EH (cell line): ENCODE results near the gene ADAM30.

Source experiments
- DNase-seq: peaks from one replicate; pipeline ENCODE4 v3.0.0-alpha.2; 2015; ENCODE audit warnings: low read depth

The ADAM30 gene

DNA sequence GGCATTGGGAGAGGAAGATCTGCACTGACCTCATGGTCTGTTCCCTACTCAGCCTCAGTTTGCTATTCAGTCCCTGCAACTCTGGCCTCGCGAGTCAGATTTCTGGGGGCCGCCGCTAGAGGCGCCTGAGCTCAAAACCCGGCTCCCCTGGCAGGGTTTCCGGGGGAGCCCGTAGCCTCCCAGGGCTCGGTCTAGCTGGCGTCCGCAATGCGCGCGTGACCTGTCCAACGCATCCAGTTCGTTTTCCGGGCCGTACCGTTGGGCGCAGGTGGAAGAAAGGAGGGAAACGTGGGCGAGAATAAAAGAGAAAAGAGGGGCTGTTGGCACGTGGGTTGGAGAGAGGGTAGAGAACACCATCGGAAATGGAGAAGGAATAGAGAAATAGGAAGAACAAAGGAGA, at the start of gene ADAM30:
Gene ADAM30 (minus strand): TSS at position 213 of the 400 bp plus-strand sequence. CDS start 179 bp downstream, at position 34.
- DNase-seq = no peak

DNA sequence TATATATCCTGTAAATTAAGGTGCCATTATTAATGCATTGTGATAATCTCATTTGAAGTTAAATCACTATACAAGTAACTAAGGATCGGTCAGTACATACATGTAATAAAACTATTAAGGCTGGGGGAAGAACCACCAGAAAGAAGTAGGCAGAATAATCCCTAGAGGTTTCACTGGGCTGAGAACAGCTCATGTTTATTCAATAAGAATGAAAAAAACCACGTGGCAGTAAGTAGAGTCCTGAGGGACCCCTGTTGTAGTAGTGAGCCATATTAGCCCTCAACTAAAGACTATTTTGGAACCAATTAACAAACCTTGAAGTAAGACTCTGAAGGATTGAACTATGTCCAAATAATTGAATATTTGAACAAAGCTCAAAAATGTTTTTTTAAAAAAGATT, 46.9 kb upstream of the ADAM30 start:
- DNase-seq = no peak

DNA sequence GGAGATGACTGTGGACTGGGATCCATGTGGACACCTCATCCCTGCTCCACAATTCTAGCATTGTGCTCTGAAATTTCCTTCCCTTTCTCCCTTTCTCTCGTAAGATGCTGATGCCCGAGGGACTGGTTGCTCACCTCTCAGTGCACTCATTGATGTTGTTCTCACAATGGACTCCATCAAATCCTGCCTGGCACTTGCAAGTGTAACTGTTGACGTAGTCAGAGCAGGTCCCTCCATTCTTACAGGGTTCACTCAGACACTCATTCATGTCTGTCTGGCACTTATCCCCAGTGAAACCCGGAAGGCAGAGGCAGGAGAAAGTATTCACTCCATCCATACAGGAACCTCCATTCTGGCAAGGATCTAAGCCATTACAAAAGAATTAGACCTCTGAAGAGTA, 45.1 kb upstream of the ADAM30 start:
- DNase-seq = no peak

DNA sequence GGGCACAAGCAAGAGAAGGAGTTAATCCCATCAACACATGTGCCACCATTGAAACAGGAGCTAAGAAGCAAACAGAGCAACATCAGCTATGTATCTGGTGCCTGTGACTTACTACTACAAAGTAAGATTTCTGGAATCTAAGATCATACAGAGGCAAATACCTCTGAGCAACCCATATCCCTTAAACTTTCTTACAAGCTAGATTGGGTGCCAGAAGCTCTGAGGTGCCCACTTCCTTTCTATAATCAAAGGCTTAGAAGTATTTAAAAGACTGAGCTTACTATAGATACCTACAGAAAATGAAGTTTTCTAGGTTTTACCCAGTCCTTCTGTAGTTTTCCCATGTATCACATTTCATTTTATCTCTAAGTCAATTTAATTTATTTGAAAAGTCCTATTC, 44.4 kb upstream of the ADAM30 start:
- no peak for DNase-seq

DNA sequence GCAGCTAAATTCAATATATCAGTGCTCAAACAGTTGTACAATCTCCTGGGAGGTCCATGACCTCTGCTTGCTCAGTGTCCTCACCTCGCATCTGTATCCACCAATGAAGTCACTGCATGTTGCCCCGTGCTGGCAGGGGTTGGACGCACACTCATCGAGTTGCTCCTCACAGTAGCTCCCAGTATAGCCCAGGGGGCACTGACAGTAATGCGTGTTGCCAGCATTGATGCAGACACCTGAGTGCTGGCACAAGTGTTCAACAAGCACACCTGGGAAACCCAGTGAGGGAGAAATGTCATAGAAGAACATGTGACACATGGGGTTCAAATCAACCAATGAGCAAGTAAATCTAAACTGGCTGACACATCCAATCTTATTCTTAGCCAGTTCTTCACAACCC, 40.9 kb upstream of the ADAM30 start:
- DNase-seq = no peak

DNA sequence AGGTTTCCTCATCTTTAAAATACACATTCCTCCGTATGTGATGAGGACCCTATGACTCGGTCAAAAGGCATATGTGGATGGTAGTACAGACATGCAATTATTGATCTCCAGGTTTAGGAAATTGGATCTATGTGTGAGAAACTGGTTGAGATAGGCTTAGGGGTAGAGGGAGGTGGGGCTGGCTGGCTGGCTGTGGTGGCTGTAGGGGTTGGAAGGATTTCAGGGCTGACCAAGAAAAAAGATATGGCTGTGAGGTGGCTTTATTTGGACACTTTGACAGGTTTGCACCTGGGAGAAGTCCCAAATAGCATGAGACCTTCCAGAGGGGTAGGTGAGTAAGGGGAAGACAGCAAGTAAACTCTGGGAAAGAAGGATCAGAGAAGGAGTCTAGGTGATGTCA, 39.6 kb upstream of the ADAM30 start:
- DNase-seq = no peak

DNA sequence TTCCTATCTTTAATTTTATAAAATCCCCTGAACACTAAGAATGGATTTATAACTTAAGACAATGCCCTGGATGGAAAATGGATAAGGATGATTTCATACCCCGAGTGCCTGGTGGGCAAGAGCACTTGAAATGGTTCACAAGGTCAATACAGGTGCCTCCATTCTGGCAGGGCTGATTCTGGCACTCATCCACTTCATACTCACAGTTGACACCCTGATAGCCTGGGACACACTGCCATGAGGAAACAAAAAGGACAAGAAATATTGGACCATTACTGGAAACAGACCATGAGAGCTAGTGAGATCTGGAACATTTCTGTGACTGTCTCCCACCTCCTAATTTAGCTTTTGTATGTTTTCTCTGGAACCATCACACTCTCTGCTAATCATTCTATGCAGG, 39.1 kb upstream of the ADAM30 start:
- no peak for DNase-seq

DNA sequence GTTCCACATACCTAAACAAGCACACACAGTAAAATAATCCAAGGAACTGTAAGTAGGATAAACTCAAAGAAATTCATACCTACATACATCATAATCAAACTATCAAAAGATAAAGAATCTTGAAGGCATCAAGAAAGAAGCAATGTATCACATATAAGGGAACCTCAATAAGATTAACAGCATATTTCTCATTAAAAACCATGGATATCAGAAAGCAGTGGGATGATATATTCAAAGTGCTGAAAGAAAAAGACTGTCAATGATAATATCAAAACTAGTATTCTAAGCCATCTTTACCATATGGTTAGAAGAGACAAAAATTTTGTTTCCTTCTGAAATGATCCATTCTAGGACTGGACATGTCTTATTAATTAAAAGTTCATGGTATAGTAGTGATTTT, 37.1 kb upstream of the ADAM30 start:
- DNase-seq = no peak

DNA sequence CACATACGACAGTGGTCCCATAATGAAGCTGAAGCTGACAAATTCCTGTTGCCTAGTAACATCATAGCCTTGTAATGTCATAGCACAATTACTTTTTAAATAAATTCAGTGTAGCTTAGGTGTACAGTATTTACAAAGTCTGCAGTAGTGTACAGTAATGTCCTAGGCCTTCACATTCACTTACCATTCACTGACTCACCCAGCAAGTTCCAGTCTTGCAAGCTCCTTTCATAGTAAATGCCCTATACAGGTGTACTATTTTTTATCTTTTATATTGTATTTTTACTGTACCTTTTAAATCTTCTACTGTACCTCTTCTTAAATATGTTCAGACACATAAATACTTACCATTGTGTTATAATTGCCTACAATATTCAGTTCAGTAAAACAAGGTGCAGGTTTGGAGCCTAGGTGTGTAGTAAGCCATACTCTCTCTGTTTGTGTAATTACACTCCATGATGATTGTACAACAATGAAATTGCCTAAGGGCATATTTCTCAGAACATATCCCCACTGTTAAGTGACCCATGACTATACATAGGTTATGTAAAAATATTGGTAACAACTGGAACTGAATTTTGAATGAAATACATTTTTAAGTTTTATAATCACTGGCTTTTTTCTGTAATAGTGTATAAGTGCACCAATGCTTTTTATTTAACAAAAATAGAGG, 33.5 kb upstream of the ADAM30 start:
- DNase-seq = no peak

DNA sequence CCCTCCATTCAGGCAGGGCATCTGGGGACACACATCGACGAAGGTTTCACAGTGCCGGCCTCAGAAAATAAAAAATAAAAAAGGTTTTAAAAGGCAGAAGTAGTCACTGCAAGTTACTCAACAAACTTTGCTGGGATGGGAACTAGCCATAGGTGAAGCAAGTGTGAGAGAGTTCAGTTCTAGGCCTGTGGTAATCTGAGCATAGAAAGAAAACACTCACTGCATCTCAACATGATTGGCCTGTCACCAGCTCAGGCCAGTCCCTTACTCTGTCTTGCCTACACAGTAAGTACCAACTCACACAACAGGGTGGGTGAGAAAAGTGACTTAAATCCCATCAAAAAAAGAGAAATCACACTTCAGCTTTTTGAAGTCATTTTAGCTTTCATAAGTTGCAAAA, 30.2 kb upstream of the ADAM30 start:
- no peak for DNase-seq

DNA sequence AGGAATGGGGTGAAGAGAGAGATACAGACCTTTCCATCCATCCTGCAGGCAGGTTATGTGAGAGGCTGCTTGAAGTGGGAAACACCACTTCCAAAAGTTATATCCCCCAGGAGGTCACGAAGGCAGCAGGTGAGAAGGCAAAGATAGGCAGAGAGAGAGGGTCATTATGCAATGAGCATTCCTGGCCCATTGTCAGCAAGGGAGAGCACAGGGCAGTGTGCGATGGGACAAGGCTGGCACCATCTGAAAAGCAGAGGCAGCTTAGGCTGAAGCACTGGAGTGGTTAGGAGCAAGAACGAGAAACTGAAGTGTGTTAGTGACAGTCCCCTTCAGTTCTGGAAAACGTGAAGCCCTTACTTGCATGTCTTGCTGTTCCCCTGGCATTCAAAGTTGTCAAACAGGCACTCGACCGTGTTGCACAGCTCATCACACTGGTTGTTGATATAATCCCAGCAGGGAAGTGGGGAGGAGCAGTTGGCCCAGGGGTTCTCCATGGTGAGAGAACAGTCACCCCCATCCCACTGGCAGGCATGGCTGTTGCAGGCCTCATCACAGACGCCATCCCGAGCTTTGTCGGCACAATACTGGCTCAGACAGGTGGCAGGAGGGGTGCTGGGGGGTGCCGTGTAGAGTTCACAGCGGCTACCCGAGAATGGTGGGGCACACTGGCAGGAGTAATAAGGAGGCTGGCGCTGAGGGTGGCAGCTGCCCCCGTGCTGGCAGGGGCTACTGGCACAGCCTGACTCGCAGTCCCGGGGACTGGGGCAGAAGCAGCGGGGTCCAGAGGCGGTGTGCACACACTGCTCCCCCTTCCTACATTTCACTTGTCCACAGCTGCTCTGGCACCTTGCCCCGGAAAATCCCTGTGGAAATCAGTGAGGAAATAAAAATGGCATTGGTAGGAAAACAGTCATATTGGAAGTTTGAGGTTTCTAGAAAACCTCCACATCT, 28.9 kb upstream of the ADAM30 start:
- DNase-seq = no peak

DNA sequence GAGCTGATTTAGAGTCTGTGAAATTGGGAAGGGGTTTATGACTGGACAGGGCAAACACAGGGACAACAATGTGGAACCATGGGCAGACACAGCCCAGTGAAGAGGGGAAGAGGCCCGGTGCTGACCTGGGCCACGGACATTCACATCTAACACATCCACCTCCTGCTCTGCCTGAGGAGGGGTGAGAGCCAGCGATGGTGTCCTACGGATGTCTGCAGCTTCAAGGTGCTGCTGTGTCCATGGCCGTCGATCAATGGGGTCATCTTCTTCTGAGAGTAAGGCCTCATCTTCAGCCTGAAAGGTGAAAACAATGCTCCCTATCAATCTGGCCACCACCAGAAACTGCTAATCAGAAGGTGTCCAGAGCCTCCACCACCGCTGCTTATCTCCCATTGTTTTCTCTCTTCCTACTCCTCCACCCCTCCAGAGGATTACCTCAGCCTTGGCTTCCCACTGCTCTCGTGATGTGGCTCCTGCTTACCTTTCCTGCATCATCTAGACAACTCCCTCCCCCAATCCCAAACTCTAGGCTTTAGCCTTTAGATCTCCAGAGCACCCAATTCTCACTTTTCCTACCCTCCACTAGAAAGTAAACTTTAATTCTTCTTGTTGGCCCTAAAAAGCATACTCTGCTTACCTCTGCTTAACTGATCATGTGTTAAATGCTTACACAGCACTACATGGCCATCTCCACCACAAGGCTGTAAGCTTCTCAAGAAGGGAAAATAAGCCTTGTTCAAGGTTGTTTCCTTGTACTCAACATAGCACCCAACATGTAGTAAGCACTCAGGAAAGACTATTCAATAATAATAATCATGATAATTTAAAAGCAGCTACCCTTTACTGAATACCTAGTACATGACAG, 24.0 kb upstream of the ADAM30 start:
- DNase-seq = no peak

DNA sequence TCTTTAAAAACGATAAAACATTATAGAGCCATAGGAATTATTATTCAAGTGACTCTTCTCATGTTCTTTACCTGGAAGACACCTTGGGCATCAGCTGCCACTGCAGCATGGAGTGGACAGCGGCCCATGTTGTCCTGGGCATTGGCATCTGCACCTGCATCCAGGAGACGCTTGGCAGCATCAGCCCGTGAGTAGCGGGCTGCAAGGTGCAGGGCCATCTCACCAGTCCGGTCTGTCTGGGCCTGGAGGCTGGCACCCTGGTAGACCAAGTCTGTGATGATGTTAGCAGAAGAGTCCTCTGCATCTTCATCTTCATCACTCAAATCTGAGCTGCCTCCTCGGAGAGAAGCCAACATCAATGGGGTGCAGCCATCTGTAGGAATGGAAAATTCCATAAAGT, 22.9 kb upstream of the ADAM30 start:
- DNase-seq = no peak

DNA sequence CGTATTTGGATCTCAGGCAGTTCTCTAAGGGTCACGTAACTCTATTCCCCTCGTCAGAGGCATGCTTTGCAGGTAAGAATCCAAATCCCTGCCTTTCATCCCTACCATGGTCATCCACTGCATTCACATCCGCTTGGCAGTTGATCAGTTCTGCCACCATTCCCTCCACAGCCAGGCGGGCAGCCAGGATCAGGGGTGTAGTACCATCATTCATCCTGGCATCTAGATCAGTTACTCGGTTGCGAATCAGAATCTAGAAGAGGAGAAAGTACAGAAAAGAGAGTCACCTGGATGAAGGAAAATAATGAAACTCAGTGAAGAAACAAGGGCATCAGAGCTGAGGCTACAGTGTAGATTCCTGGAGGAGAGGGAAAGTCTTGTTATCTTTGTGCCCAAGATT, 22.0 kb upstream of the ADAM30 start:
- no peak for DNase-seq

DNA sequence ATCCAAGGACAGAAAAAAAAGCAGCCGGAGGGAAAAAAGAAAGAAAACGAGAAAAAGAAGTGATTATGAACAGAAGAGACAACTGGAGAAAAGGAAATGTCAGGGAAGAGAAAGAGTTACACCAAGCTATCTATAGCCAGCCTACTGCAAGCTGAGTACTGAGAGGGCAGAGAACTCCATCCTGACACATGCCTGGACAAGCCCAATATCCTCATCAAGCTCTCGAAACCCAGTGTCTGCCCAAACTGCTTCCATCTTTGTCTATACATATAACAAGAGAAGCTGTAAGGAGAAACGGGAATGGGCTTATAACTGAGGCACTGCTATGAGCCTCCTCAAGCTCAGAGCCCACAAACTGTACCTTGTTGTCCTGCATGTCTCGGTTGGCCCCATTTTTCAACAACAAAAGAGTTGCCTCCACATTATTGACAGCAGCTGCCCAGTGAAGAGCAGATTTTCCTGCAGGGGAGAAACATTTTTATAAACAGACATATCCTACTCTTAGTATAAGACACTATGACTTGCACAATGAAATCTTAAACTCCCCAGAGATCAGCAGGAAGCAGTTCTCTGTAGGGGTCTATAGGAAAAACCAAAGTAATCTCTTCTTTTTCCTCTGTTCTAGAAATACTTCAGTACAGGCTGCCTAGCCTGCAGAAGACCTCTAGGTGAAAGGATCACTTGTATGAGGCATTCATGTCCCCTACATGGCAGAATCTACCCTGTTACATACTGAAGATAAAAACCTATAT, 21.2 kb upstream of the ADAM30 start:
- DNase-seq = no peak

DNA sequence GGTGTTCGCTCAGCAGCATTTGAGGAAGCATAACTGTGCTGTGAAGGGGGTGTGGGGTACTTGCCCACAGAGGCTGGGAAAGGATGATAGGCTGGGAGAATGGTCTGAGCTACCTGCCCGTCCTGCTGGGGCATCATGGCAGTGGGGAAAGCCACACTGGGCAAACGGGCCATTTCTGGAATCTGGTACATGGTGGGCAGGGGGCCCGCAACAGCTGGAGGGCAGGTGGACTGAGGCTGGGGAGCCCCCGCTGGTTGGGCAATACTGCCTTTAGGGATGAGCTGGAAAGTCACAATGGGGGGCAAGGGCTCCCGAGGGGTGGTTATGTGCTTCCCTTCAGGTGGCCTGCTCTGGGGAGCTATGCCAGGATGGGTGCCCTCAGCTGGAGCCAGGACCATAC, 19.2 kb upstream of the ADAM30 start:
- no peak for DNase-seq

DNA sequence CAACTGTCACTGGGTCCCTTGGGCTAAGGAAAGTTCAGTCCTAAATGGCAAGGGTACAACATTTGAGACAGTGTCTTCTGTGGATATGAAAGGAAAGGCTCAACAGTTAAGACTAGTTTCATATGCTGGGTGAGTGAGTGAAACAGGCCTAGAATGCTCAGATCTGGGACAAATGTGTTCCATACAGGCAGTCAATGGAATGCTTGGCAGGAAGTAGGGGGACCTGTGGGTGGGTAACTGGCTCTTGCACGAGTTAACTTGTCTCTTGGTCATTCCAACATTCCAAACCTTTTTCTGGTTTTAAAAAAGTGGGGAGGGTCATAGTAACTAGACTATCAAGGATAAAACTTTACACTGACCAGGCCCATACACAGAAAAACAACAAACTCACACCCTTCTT, 17.8 kb upstream of the ADAM30 start:
- DNase-seq = peak; percentile 23

DNA sequence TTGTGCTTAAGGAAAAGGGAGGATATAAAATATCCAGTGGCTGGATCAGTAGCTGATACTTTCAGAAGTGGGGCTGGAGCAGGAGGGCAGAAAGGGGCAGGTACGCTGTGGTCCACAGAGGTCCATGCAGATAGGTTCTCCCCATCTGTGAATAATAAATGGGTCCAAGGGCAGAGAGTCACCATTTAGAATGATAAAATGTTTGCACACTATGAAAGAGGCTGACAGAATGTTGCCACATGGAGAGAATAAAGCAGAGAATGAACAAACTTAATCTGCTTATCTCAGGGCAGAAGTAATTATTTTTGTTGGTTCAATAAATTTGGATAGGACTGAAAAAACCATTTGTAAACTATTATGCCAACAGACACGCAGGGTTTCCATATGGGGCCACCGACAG, 16.6 kb upstream of the ADAM30 start:
- DNase-seq = no peak

DNA sequence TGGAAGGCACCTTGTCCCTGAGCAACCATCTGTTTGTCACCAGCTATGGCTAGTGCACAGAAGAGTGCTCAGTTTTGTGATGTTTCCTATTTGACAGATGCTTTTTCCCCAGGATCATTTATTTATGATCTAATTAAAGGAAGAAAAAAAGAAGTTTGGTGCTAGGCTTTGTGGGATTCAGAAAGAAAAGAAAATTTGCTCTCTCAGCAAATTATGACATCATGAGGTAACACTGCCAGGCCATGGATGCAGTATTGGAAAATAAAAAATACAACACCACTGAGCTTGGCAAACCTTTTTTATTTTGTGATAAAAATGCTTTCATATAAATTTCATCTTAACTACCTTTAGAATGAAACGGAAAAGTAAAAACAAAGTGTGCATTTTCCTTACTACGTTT, 15.5 kb upstream of the ADAM30 start:
- DNase-seq = no peak

DNA sequence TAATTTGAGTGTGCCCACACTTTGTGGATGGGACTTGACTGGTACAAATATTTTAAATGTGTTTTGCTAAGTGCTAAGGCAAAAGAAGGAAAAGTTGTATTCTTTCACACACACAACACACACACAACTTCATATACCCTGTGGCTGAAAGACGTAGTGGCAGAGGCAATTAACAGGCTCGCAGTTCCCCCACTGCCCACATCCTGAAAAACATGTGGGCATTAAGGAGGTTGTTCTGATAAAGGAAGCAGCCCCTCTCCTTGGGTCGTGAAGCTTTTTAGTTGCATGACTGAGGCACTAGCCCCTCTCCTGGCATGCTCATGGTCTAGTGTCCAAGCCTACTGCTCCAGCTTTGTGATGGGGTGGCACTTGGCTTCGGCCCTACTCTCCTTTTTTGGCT, 14.3 kb upstream of the ADAM30 start:
- DNase-seq = no peak

DNA sequence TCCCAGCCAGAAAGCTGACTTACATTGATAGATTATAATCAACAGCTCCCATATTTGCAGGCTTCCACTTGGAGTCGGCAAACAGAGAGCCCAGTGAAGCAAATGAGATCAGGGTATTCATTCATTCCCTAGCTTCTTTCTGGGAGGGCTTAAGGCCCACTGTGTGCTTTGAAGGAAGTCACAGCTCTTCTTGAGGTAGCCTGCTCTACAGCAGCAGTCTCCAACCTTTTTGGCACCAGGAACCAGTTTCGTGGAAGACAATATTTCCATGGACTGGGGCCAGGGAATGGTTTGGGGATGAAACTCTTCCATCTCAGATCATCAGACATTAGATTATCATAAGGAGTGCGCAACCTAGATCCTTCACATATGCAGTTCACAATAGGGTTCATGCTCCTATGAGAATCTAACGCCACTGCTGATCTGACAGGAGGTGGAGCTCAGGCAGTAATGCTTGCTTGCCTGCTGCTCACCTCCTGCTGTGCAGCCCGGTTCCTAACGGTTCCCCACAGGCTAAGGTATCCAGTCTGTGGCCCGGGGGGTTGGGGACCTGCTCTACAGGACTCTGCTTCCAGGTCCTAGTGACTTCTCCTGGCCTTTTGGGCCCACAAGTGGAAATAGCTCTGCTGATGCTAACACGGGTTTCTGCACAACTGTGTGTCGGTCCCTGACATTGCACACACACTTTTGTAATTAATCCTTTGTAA, 13.7 kb upstream of the ADAM30 start:
- DNase-seq = no peak
